Left ventricle myocardium inferior (tissue), 1 donor: ENCODE data around the gene DEAF1. TPM values are rescaled to one million over a fixed set of nuclear protein-coding genes. Genes with fewer than 3 reads are reported as not detected.

Experiments
- DNase-seq: peaks from one replicate; pipeline ENCODE4 v3.0.0-alpha.2; 2020
- H3K27ac ChIP-seq: fragments of 200-600 bp; replicated peaks from 2 replicates; pipeline ENCODE4 v1.8.0; 2021
- H3K27me3 ChIP-seq: fragments of 200-600 bp; 2 replicates; pipeline ENCODE4 v1.8.0; 2021; ENCODE audit warnings: low read depth
- H3K36me3 ChIP-seq: fragments of 200-600 bp; 2 replicates; pipeline ENCODE4 v1.8.0; 2021
- H3K4me1 ChIP-seq: fragments of 200-600 bp; 2 replicates; pipeline ENCODE4 v1.8.0; 2021
- H3K4me3 ChIP-seq: fragments of 200-600 bp; 2 replicates; pipeline ENCODE4 v1.8.0; 2021; ENCODE audit warnings: mild to moderate bottlenecking, moderate library complexity
- H3K9me3 ChIP-seq: fragments of 200-600 bp; replicated peaks from 2 replicates; pipeline ENCODE4 v1.8.0; 2021
- CTCF ChIP-seq: fragments of 200-600 bp; IDR thresholded peaks from 2 replicates; pipeline ENCODE4 v1.8.0; 2021; ENCODE audit warnings: antibody characterized with exemption, mild to moderate bottlenecking, borderline replicate concordance
- intact Hi-C: fragments of 100-400 bp; cut with micrococcal nuclease; formaldehyde crosslinking; loops from one replicate; pipeline ENCODE4 v1.11.0; 2022
- total RNA-seq: library from RNA; stranded (reverse); fragmentation: NEBNext Ultra II Directional; extraction: Animal tissue kit (Norgen Biotek cat#: 25700); gene quantifications from one replicate; pipeline ENCODE4 v1.2.1, GENCODE V29; 2021
- donor health status: DM: no; HTN: yes; CAD: no; lungs with severe emphysema.

DEAF1 gene
- total RNA-seq, 1 donor from 2014 or later, result 18.1 TPM

- no peak overlapping the region for H3K27ac ChIP-seq
- H3K4me1 ChIP-seq, result peaks cover 11% of the 10 kb centered on the region
- intact Hi-C loops, result no loop called here
- TF ChIP-seq CTCF, result no peak
- H3K9me3 ChIP-seq, result no peaks in the 10 kb centered on the region
- H3K27me3 ChIP-seq, result no peaks in the 10 kb centered on the region
- H3K36me3 ChIP-seq, result peaks cover 100% of the 10 kb centered on the region
- no peak for DNase-seq
- no peak overlapping the region for H3K4me3 ChIP-seq
These were observed 93.3 kb downstream of the DEAF1 start for GRCh38 chr11:601573-602245.

DNA sequence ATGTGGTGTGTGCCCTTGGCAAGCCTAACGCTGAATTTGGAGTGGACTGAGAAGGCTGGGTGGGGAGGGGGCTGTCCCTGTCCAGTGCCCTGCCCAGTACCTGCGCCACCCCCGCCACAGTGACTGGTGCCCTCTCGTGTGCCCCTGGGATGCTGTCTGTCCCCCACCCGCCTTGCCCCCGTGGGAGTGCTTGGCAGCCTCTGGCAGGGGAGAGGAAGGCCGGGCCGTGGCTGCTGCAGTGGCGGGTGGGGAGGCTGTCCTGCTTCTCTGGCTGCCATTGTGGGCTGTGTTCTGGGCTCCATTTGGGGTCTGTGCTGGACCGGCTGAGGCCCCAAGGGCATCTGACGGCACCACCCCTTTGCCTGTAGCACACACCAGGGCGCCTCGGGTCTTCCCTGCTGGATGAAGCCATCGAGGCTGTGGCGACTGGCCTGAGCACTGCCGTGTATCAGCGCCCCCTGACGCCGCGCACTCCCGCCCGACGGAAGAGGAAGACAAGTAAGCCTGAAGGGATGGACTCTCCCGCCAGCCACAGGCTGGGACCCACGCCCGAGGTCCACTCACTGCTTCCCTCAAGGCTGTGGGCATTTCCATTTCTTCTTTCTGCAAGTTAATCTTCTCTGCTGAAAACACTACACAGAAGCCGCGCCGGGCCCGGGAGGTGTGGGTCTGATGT, 96.9 kb downstream of the DEAF1 start:
- no peak for DNase-seq
- Histone ChIP-seq H3K27me3 (no peaks in the 10 kb centered on the region), H3K4me1 (no peaks in the 10 kb centered on the region), H3K36me3 (peaks cover 100% of the 10 kb centered on the region), H3K4me3 (no peak overlapping the region), H3K27ac (no peak overlapping the region), H3K9me3 (no peaks in the 10 kb centered on the region)
- no peak for TF ChIP-seq CTCF
- intact Hi-C loops, result no loop called here

DNA sequence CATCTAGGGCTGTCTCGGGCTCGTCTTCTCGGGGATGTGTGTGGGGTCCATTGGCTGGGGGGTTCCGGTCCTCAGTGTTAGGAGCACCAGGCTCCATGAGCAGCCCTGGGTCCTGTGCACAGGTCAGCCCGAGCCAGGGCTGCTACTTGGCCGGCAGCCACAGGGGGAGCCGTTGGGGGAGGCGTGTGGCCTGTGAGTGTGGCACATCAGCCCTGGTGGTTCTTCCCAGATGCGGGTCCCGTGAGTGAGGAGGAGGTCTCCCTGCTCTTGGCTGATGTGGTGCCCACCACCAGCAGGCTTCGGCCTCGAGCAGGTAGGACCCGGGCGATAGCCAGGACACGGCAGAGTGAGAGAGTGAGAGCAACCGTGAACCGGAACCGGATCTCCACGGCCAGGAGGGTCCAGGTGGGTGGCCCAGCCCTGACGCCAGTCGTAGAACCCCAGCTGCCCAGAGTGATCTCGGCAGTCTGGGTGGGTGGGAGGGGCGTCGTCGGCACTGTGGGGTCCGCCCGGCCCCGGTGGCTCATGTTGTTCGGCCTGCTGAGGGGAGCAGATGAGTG, 97.8 kb downstream of the DEAF1 start:
- no peaks in the 10 kb centered on the region for H3K9me3 ChIP-seq
- TF ChIP-seq CTCF, result no peak
- H3K4me1 ChIP-seq, result no peaks in the 10 kb centered on the region
- peaks cover 100% of the 10 kb centered on the region for H3K36me3 ChIP-seq
- no peak overlapping the region for H3K4me3 ChIP-seq
- H3K27me3 ChIP-seq, result no peaks in the 10 kb centered on the region
- no peak overlapping the region for H3K27ac ChIP-seq
- DNase-seq, result no peak
- intact Hi-C loops, result no loop called here

DNA sequence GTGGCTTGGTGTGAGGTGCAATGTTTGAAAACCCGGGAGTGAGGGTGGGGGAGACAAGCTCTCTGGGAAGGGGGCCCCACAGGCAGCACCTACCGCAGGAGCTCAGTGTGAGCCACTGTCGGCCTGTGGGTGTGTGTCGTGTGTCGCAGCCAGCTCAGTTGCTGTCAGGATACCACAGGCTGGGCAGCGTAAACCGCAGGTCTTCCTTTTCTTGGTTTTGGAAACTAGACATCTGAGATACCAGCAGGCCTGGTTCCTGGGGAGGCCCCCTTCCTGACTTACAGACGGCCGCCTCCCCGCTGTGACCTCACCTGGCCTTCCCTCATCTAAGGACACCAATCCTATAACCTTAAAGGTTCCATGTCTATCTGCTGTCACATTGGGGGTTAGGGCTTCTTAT, 98.6 kb downstream of the DEAF1 start:
- H3K36me3 ChIP-seq, result peaks cover 98% of the 10 kb centered on the region
- no peaks in the 10 kb centered on the region for H3K4me1 ChIP-seq
- DNase-seq, result no peak
- no peaks in the 10 kb centered on the region for H3K9me3 ChIP-seq
- H3K27ac ChIP-seq, result no peak overlapping the region
- no peak for TF ChIP-seq CTCF
- no peaks in the 10 kb centered on the region for H3K27me3 ChIP-seq
- H3K4me3 ChIP-seq, result no peak overlapping the region
- intact Hi-C loops, result no loop called here

- DNase-seq, result no peak
- intact Hi-C loops, result no loop called here
- H3K36me3 ChIP-seq, result peaks cover 98% of the 10 kb centered on the region
These were observed 99.6 kb downstream of the DEAF1 start for GRCh38 chr11:595400-595799.

More at GRCh38 chr11:595400-595799, 99.6 kb downstream of the DEAF1 start:
- H3K4me1 ChIP-seq, result no peaks in the 10 kb centered on the region
- H3K27ac ChIP-seq, result no peak overlapping the region
- H3K4me3 ChIP-seq, result no peak overlapping the region
- no peaks in the 10 kb centered on the region for H3K27me3 ChIP-seq
- no peak for TF ChIP-seq CTCF
- H3K9me3 ChIP-seq, result no peaks in the 10 kb centered on the region

Other genes with a start within 250 kb of the DEAF1 start
- 30.2 TPM for gene PTDSS2, start 244.9 kb downstream of the DEAF1 start, total RNA-seq
- 142 TPM for gene RNH1, start 188.0 kb downstream of the DEAF1 start, total RNA-seq
- gene HRAS, start 159.6 kb downstream of the DEAF1 start, total RNA-seq, result 55.9 TPM
- gene LRRC56, start 157.7 kb downstream of the DEAF1 start, total RNA-seq, result 0.25 TPM
- 0.52 TPM for gene LMNTD2, start 134.5 kb downstream of the DEAF1 start, total RNA-seq
- 4.5 TPM for gene RASSF7, start 134.3 kb downstream of the DEAF1 start, total RNA-seq
- gene PHRF1, start 118.8 kb downstream of the DEAF1 start, total RNA-seq, result 17.7 TPM
- 10.3 TPM for gene IRF7, start 79.3 kb downstream of the DEAF1 start, total RNA-seq
- gene CDHR5, start 70.3 kb downstream of the DEAF1 start, total RNA-seq, result not detected
- gene SCT, start 68.0 kb downstream of the DEAF1 start, total RNA-seq, result not detected
- 0.22 TPM for gene DRD4, start 58.0 kb downstream of the DEAF1 start, total RNA-seq
- 10.3 TPM for gene TMEM80, start 594 bp upstream of the DEAF1 start, total RNA-seq
- gene EPS8L2, start 11.0 kb upstream of the DEAF1 start, total RNA-seq, result 2.2 TPM
- gene TALDO1, start 52.2 kb upstream of the DEAF1 start, total RNA-seq, result 101 TPM
- gene GATD1, start 82.3 kb upstream of the DEAF1 start, total RNA-seq, result 26.2 TPM
- not detected for gene CEND1, start 94.9 kb upstream of the DEAF1 start, total RNA-seq
- 3.9 TPM for gene SLC25A22, start 103.1 kb upstream of the DEAF1 start, total RNA-seq
- gene PIDD1, start 110.0 kb upstream of the DEAF1 start, total RNA-seq, result 7.1 TPM
- 871 TPM for gene RPLP2, start 114.7 kb upstream of the DEAF1 start, total RNA-seq
- gene PNPLA2, start 123.7 kb upstream of the DEAF1 start, total RNA-seq, result 300 TPM
- 23.2 TPM for gene CRACR2B, start 132.7 kb upstream of the DEAF1 start, total RNA-seq
- 408 TPM for gene CD151, start 137.7 kb upstream of the DEAF1 start, total RNA-seq
- 226 TPM for gene POLR2L, start 147.3 kb upstream of the DEAF1 start, total RNA-seq
- gene TSPAN4, start 147.6 kb upstream of the DEAF1 start, total RNA-seq, result 33.0 TPM
- gene CHID1, start 215.6 kb upstream of the DEAF1 start, total RNA-seq, result 54.2 TPM
- gene AP2A2, start 230.6 kb upstream of the DEAF1 start, total RNA-seq, result 41.4 TPM